Measurements from ENCODE around the gene AGL. TPM values are rescaled to one million over a fixed set of nuclear protein-coding genes. Genes with fewer than 3 reads are reported as not detected.

AGL gene
- total and polyA plus RNA-seq, 2 of the 13 experiments (the other 11 are each of a cell fraction or from before 2014, with no cell fraction given): 4.3 to 13.1 TPM

- no peak for TF ChIP-seq ZNF496 (CRISPR knock-in tag; IDR thresholded peaks at IDR 0.05; ENCODE audit: insufficient replicate concordance)
- TF ChIP-seq ZNF570 (CRISPR knock-in tag; IDR thresholded peaks at IDR 0.05; ENCODE audit: borderline replicate concordance): no peak
Observed at GRCh38 chr1:99820546-99820945, 29.6 kb upstream of the AGL start (continued).

GRCh38 chr1:99825098-99825497 is 25.1 kb upstream of the AGL start:
- Histone ChIP-seq H3K4me2 (ENCODE audit: low read depth, low read length) (no peak overlapping the region), H3K27me3 (ENCODE audit: control insufficient read depth in 1 of 2, insufficient read depth in 2 of 2, low read length in 2 of 2) (no peaks in the 10 kb centered on the region; a peak in 1 of 5 replicates), H4K20me1 (ENCODE audit: insufficient read depth, low read length) (no peaks in the 10 kb centered on the region), H3K4me3 (replicated peaks in 1 of 3; ENCODE audit: insufficient read depth in 1 of 3, low read depth in 2 of 3, low read length in 3 of 3) (no peak overlapping the region), H3K9ac (ENCODE audit: insufficient read depth, low read depth, low read length) (no peak overlapping the region), H3K9me3 (ENCODE audit: low read length) (peaks cover 5% of the 10 kb centered on the region; the same call in 1 of the 2 replicates), H3K79me2 (ENCODE audit: insufficient read depth, low read length) (no peaks in the 10 kb centered on the region), H3K36me3 (replicated peaks in 1 of 2; ENCODE audit: control insufficient read depth in 1 of 2, insufficient read depth in 2 of 2, low read length in 2 of 2) (no peaks in the 10 kb centered on the region), H3K27ac (ENCODE audit: extremely low read length, insufficient read depth, low read length) (no peak overlapping the region), H2AFZ (ENCODE audit: low read length) (no peak overlapping the region), H3K4me1 (ENCODE audit: insufficient read depth, low read length) (no peaks in the 10 kb centered on the region)
- in situ Hi-C loops (cut with HindIII; ENCODE audit: extremely low pct_ligation_motif_present, low pct_unique_long_range_greater_than_20kb) (no loop called here), intact Hi-C loops (cut with micrococcal nuclease; ENCODE audit: unreplicated experiment) (no loop called here)
- WGBS (ENCODE audit: low lambda C conversion rate): 57% methylated on average over 3 of the region's 3 CpGs
- no TSS peak for BruUV-seq (replicated peaks)
- no peak for ATAC-seq
- TF ChIP-seq ATRX (CRISPR knock-in tag; IDR thresholded peaks at IDR 0.05; ENCODE audit: borderline replicate concordance) (no peak), ZNF564 (CRISPR knock-in tag; IDR thresholded peaks at IDR 0.05) (peak; percentile 96)
- POLR2A ChIA-PET: no interaction called here
- CTCF ChIA-PET (ENCODE audit: low intra/inter-chr PET ratio, low total read pairs): no interaction called here
- FAIRE-seq: no peak
- DNase-seq (ENCODE audit: low spot score): no peak

GRCh38 chr1:99825702-99826101 is 24.5 kb upstream of the AGL start:
- Histone ChIP-seq H4K20me1 (ENCODE audit: insufficient read depth, low read length) (no peaks in the 10 kb centered on the region), H3K27ac (ENCODE audit: extremely low read length, insufficient read depth, low read length) (no peak overlapping the region), H3K9ac (ENCODE audit: insufficient read depth, low read depth, low read length) (no peak overlapping the region), H3K4me3 (replicated peaks in 1 of 3; ENCODE audit: insufficient read depth in 1 of 3, low read depth in 2 of 3, low read length in 3 of 3) (no peak overlapping the region), H3K4me2 (ENCODE audit: low read depth, low read length) (no peak overlapping the region), H2AFZ (ENCODE audit: low read length) (no peak overlapping the region), H3K4me1 (ENCODE audit: insufficient read depth, low read length) (no peaks in the 10 kb centered on the region), H3K36me3 (replicated peaks in 1 of 2; ENCODE audit: control insufficient read depth in 1 of 2, insufficient read depth in 2 of 2, low read length in 2 of 2) (no peaks in the 10 kb centered on the region), H3K27me3 (ENCODE audit: control insufficient read depth in 1 of 2, insufficient read depth in 2 of 2, low read length in 2 of 2) (no peaks in the 10 kb centered on the region; a peak in 1 of 5 replicates), H3K9me3 (ENCODE audit: low read length) (peaks cover 5% of the 10 kb centered on the region; the same call in 1 of the 2 replicates), H3K79me2 (ENCODE audit: insufficient read depth, low read length) (no peaks in the 10 kb centered on the region)
- 45% methylated on average over 1 of the region's 1 CpG for WGBS (ENCODE audit: low lambda C conversion rate)
- ChIA-PET CTCF (ENCODE audit: low intra/inter-chr PET ratio, low total read pairs) (no interaction called here), POLR2A (no interaction called here)
- ATAC-seq: no peak
- in situ Hi-C loops (cut with HindIII; ENCODE audit: extremely low pct_ligation_motif_present, low pct_unique_long_range_greater_than_20kb) (no loop called here), intact Hi-C loops (cut with micrococcal nuclease; ENCODE audit: unreplicated experiment) (no loop called here)
- no TSS peak for BruUV-seq (replicated peaks)
- no peak for FAIRE-seq
- DNase-seq (ENCODE audit: low spot score): no peak
- TF ChIP-seq MAFK (conservative IDR thresholded peaks at IDR 0.05 in 1 of 2, IDR thresholded peaks at IDR 0.05 in 1 of 2; ENCODE audit: low read length in 2 of 2): peak; percentile 25 to 76; a peak in 3 of 4 replicates
- no peak for TF ChIP-seq ETV5 (CRISPR knock-in tag; IDR thresholded peaks at IDR 0.05; ENCODE audit: borderline replicate concordance)
- no peak for TF ChIP-seq HOXA7 (CRISPR knock-in tag; IDR thresholded peaks at IDR 0.05)
- peak; percentile 52; the same call in 1 of the 2 replicates for TF ChIP-seq MAFF (IDR thresholded peaks at IDR 0.05; ENCODE audit: low read depth, low read length)
- no peak for TF ChIP-seq ZBED4 (CRISPR knock-in tag; IDR thresholded peaks at IDR 0.05; ENCODE audit: borderline replicate concordance)
- TF ChIP-seq ZNF224 (CRISPR knock-in tag; IDR thresholded peaks at IDR 0.05): no peak
- no peak for TF ChIP-seq ZNF17 (CRISPR knock-in tag; IDR thresholded peaks at IDR 0.05)
- no peak for TF ChIP-seq MAFG (CRISPR knock-in tag; IDR thresholded peaks at IDR 0.05)

All from HepG2 (cell line).